SU-DHL-6 (cell line): ENCODE results near the gene TSHZ3.

Source experiments
- H2AFZ ChIP-seq: fragments of 200-600 bp; sonication (generic); 2 replicates; pipeline ENCODE4 v1.6.1; 2014; ENCODE audit warnings: low read depth, mild to moderate bottlenecking, moderate library complexity, mixed read lengths, antibody characterized with exemption, low read length; ENCODE audit not compliant: severe bottlenecking
- H3F3A ChIP-seq: fragments of 200-600 bp; shearing (Covaris generic); 2 replicates; pipeline ENCODE4 v1.6.0; 2016; ENCODE audit warnings: antibody characterized with exemption, mild to moderate bottlenecking; ENCODE audit not compliant: insufficient read depth
- H3K27ac ChIP-seq: fragments of 200-600 bp; sonication (generic); 2 replicates; pipeline ENCODE4 v1.5.1; 2016; ENCODE audit warnings: low read depth, mild to moderate bottlenecking, low read length, moderate library complexity, mixed read lengths
- H3K27me3 ChIP-seq: fragments of 200-600 bp; sonication (generic), shearing (Covaris generic); 2 replicates; pipeline ENCODE4 v1.6.0; 2014; ENCODE audit warnings: mild to moderate bottlenecking, low read length
- H3K36me3 ChIP-seq: fragments of 200-600 bp; sonication (generic); 2 replicates; pipeline ENCODE4 v1.6.1; 2014; ENCODE audit warnings: mild to moderate bottlenecking, low read length, mixed read lengths
- H3K4me2 ChIP-seq: fragments of 300-600, 200-600 bp; shearing (Covaris generic), sonication (generic); 2 replicates; pipeline ENCODE4 v1.6.0; 2014; ENCODE audit warnings: low read length, low read depth, mild to moderate bottlenecking; ENCODE audit not compliant: poor library complexity, severe bottlenecking
- H3K4me3 ChIP-seq: fragments of 200-600 bp; sonication (generic); 2 replicates; pipeline ENCODE4 v1.5.1; 2014; ENCODE audit warnings: antibody characterized with exemption, low read length, mild to moderate bottlenecking, mixed read lengths; ENCODE audit not compliant: insufficient read depth, poor library complexity, severe bottlenecking
- H3K79me2 ChIP-seq: fragments of 200-600 bp; sonication (generic); 2 replicates; pipeline ENCODE4 v1.6.1; 2014; ENCODE audit warnings: mild to moderate bottlenecking, low read length, moderate library complexity; ENCODE audit not compliant: insufficient read depth
- H3K9ac ChIP-seq: fragments of 200-600 bp; sonication (generic); 2 replicates; pipeline ENCODE4 v1.7.0; 2014; ENCODE audit warnings: mild to moderate bottlenecking, low read length
- H3K9me2 ChIP-seq: fragments of 200-600 bp; sonication (generic); replicated peaks from 2 replicates; pipeline ENCODE4 v1.6.1; 2014; ENCODE audit warnings: low read length; ENCODE audit not compliant: insufficient read depth
- H3K9me3 ChIP-seq: fragments of 200-600 bp; sonication (generic); 2 replicates; pipeline ENCODE4 v1.6.1; 2014; ENCODE audit warnings: low read length, mixed read lengths; ENCODE audit not compliant: insufficient read depth
- H4K20me1 ChIP-seq: fragments of 200-600 bp; sonication (generic); 2 replicates; pipeline ENCODE4 v1.6.1; 2014; ENCODE audit warnings: low read depth, mild to moderate bottlenecking, antibody characterized with exemption, low read length, moderate library complexity, mixed read lengths
- CTCF ChIP-seq: fragments of 200-600 bp; sonication (generic); IDR thresholded peaks from one replicate; pipeline ENCODE4 v1.5.1; 2017; ENCODE audit warnings: antibody characterized with exemption, mild to moderate bottlenecking, low read length, moderate library complexity; ENCODE audit not compliant: insufficient read depth, poor library complexity, severe bottlenecking
- EZH2phosphoT487 ChIP-seq: fragments of 200-600 bp; sonication (generic), shearing (Covaris generic); conservative IDR thresholded peaks from 2 replicates; pipeline ENCODE4 v1.6.1; 2018; ENCODE audit warnings: mild to moderate bottlenecking, antibody characterized with exemption, low read length, moderate library complexity, mixed read lengths

Gene TSHZ3

GRCh38 chr19:31334101-31334848 is 15.0 kb downstream of the TSHZ3 start:
- no peaks in the 10 kb centered on the region for H3K79me2 ChIP-seq
- no peaks in the 10 kb centered on the region for H3K27me3 ChIP-seq
- no peak overlapping the region for H3K4me3 ChIP-seq
- no peak overlapping the region for H3K27ac ChIP-seq
- no peaks in the 10 kb centered on the region for H3K9me3 ChIP-seq
- TF ChIP-seq EZH2phosphoT487 (no peak), CTCF (no peak)
- no peak overlapping the region for H2AFZ ChIP-seq
- no peaks in the 10 kb centered on the region for H4K20me1 ChIP-seq
- no peak overlapping the region for H3K4me2 ChIP-seq
- H3K9me2 ChIP-seq: no peaks in the 10 kb centered on the region
- no peak overlapping the region for H3K9ac ChIP-seq
- H3F3A ChIP-seq: no peaks in the 10 kb centered on the region
- H3K36me3 ChIP-seq: no peaks in the 10 kb centered on the region

- Histone ChIP-seq H4K20me1 (no peaks in the 10 kb centered on the region), H3K4me3 (no peak overlapping the region), H3K9ac (no peak overlapping the region), H3K36me3 (no peaks in the 10 kb centered on the region), H2AFZ (no peak overlapping the region), H3F3A (no peaks in the 10 kb centered on the region), H3K27me3 (no peaks in the 10 kb centered on the region), H3K9me3 (no peaks in the 10 kb centered on the region), H3K27ac (no peak overlapping the region), H3K4me2 (no peak overlapping the region), H3K9me2 (no peaks in the 10 kb centered on the region), H3K79me2 (no peaks in the 10 kb centered on the region)
- TF ChIP-seq CTCF: no peak
- no peak for TF ChIP-seq EZH2phosphoT487
These were observed 17.1 kb downstream of the TSHZ3 start for GRCh38 chr19:31332096-31332495.

GRCh38 chr19:31331536-31331935 is 17.7 kb downstream of the TSHZ3 start:
- no peak overlapping the region for H3K27ac ChIP-seq
- no peaks in the 10 kb centered on the region for H4K20me1 ChIP-seq
- TF ChIP-seq EZH2phosphoT487: no peak
- no peak overlapping the region for H3K4me3 ChIP-seq
- H3K4me2 ChIP-seq: no peak overlapping the region
- no peak overlapping the region for H2AFZ ChIP-seq
- no peaks in the 10 kb centered on the region for H3K79me2 ChIP-seq
- no peaks in the 10 kb centered on the region for H3K9me3 ChIP-seq
- no peak overlapping the region for H3K9ac ChIP-seq
- H3K9me2 ChIP-seq: no peaks in the 10 kb centered on the region
- H3F3A ChIP-seq: no peaks in the 10 kb centered on the region
- no peaks in the 10 kb centered on the region for H3K36me3 ChIP-seq
- H3K27me3 ChIP-seq: no peaks in the 10 kb centered on the region

GRCh38 chr19:31330761-31331160 is 18.5 kb downstream of the TSHZ3 start:
- TF ChIP-seq EZH2phosphoT487: no peak
- no peak for TF ChIP-seq CTCF
- Histone ChIP-seq H3K4me2 (no peak overlapping the region), H3K9me3 (no peaks in the 10 kb centered on the region)

More at GRCh38 chr19:31330761-31331160, 18.5 kb downstream of the TSHZ3 start:
- no peak overlapping the region for H3K4me3 ChIP-seq
- H3K27ac ChIP-seq: no peak overlapping the region
- no peaks in the 10 kb centered on the region for H4K20me1 ChIP-seq
- H3K9ac ChIP-seq: no peak overlapping the region
- no peaks in the 10 kb centered on the region for H3K9me2 ChIP-seq
- no peaks in the 10 kb centered on the region for H3K36me3 ChIP-seq
- no peaks in the 10 kb centered on the region for H3K79me2 ChIP-seq
- no peak overlapping the region for H2AFZ ChIP-seq
- H3K27me3 ChIP-seq: no peaks in the 10 kb centered on the region
- no peaks in the 10 kb centered on the region for H3F3A ChIP-seq
